ENCODE data around the gene FOSL1. TPM values are rescaled to one million over a fixed set of nuclear protein-coding genes. Genes with fewer than 3 reads are reported as not detected.

Gene FOSL1
- total RNA-seq, 6 experiments from 2014 or later = 0.35 to 1.2 (median 0.89) TPM; not detected in 2

GRCh38 chr11:65915101-65915820 lies 15.1 kb upstream of the FOSL1 start:
- intact Hi-C loops (cut with DNase I) = no loop called here
- no peaks in the 10 kb centered on the region for H3K27me3 ChIP-seq
- no peak for ATAC-seq
- H3K4me1 ChIP-seq = peaks cover 0 to 17% (median 6%) of the 10 kb centered on the region in 4 donors
- TF ChIP-seq POLR2A (IDR thresholded peaks at IDR 0.05) (no peak), CTCF (IDR thresholded peaks at IDR 0.05) (no peak)
- no peaks in the 10 kb centered on the region for H3K9me3 ChIP-seq
- H3K27ac ChIP-seq = peak overlapping the region in 1 of 3 donors; percentile 43
- no peak overlapping the region for H3K4me3 ChIP-seq
- 70% methylated on average over 8 of the region's 10 CpGs for WGBS (ENCODE audit: insufficient coverage, low coverage, low lambda C conversion rate, missing lambda C conversion rate)
- no peaks in the 10 kb centered on the region for H3K36me3 ChIP-seq
- DNase-seq = no peak

DNA sequence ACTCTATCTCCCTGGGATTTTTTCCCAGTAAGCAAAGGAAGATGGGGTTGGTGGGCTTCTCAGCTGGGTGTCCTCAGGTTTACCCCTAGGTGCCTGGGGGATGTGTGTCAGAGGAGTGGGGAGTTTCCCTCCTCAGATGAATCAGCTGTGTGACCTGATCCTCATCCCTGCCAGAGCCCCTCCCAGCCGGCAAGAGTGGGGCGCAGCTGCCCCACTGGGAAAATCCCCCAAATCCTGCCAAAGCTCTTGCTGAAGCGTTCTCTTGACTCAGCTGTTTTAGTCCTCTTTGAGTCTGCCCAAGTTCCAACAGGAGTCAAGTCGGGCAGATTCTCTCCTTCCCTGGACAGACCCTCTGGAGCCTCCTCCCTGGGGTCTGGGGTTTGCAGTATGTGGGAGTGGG lies 12.7 kb upstream of the FOSL1 start:
- Histone ChIP-seq H3K27ac (no peak overlapping the region), H3K9me3 (no peaks in the 10 kb centered on the region), H3K4me3 (no peak overlapping the region), H3K36me3 (no peaks in the 10 kb centered on the region), H3K27me3 (no peaks in the 10 kb centered on the region), H3K4me1 (peaks cover 0 to 8% (median 2%) of the 10 kb centered on the region in 4 donors)
- intact Hi-C loops (cut with DNase I) = no loop called here
- 40% methylated on average over 1 of the region's 4 CpGs for WGBS (ENCODE audit: insufficient coverage, low coverage, low lambda C conversion rate, missing lambda C conversion rate)
- no peak for ATAC-seq
- DNase-seq = no peak
- no peak for TF ChIP-seq POLR2A (IDR thresholded peaks at IDR 0.05)
- TF ChIP-seq CTCF (IDR thresholded peaks at IDR 0.05) = no peak

DNA sequence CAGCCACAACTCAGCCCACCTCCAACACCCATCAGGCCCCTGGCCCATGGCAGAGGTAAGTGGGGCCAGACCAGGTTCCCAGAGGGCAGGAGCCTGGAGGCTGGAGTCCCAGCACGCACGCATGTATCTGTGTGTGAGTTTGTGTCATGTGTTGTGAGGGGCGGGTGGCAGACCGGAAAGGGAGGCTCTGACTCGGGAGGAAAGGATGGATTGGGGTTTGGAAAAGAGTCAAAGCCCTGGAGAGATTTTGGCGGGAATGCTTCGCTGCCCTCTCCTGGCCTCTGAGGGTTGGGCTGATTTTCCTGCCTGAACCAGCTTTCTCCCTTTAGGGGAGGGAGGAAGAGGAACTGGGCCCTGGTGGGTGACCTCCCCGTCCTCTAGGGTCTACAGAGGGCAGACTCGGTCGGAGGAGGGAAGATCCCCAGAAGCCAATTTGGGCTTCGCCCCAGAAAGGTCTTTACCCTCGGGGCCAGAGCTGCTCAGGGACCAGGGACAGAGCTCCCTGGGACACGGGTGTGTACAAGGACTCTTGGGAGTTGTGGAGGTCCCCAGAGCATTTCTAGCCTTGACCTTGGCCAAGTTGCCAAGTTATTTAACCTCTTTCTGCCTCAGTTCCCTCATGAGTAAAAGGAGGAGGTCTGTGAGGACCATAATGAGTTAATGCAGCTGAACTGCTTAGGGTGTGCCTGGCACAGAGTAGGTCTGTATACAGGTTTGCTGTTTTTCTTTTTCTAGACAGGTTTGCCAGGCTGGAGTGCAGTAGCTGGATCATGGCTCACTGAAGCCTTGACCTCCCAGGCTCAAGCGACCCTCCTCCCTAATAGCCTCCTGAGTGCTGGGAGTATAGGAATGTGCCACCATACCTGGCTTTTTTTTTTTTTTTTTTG lies 11.7 kb upstream of the FOSL1 start:
- Histone ChIP-seq H3K27ac (no peak overlapping the region), H3K4me3 (no peak overlapping the region), H3K36me3 (no peaks in the 10 kb centered on the region), H3K27me3 (no peaks in the 10 kb centered on the region), H3K4me1 (no peaks in the 10 kb centered on the region), H3K9me3 (no peaks in the 10 kb centered on the region)
- peak; percentile 45 to 58 (median 48) for ATAC-seq
- TF ChIP-seq CTCF (IDR thresholded peaks at IDR 0.05) (peak in 3 of 4 donors; percentile 3 to 14 (median 10)), POLR2A (IDR thresholded peaks at IDR 0.05) (no peak)
- WGBS (ENCODE audit: insufficient coverage, low coverage, low lambda C conversion rate, missing lambda C conversion rate) = 20% methylated on average over 2 of the region's 14 CpGs
- no peak for DNase-seq
- intact Hi-C loops (cut with DNase I) = no loop called here

DNA sequence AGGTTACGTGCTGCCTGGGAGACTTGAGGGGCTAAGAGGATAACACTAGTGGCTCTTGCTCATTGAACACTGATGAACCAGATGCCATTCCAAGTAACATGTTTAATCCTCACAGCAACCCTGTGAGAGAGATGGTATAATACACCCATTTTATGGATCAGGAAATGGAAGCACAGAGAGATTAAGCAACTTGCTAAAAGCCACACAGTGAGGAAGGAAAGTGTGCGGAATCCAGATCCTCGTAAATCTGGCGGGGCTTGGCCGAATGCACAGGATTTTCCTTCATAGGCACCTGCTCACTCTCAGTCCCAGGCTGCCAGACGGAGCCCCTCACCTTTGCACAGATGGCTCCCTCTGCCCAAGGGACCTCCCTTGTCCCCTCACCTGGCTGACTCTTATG lies 7.7 kb upstream of the FOSL1 start:
- 90% methylated on average over 5 of the region's 6 CpGs for WGBS (ENCODE audit: insufficient coverage, low coverage, low lambda C conversion rate, missing lambda C conversion rate)
- H3K9me3 ChIP-seq = no peaks in the 10 kb centered on the region
- TF ChIP-seq CTCF (IDR thresholded peaks at IDR 0.05) (no peak), POLR2A (IDR thresholded peaks at IDR 0.05) (no peak)
- intact Hi-C loops (cut with DNase I) = no loop called here
- H3K4me1 ChIP-seq = no peaks in the 10 kb centered on the region
- no peaks in the 10 kb centered on the region for H3K27me3 ChIP-seq
- no peak overlapping the region for H3K4me3 ChIP-seq
- no peaks in the 10 kb centered on the region for H3K36me3 ChIP-seq
- H3K27ac ChIP-seq = no peak overlapping the region
- no peak for ATAC-seq
- no peak for DNase-seq
